ENCODE results near the gene B4GALT7. TPM values are rescaled to one million over a fixed set of nuclear protein-coding genes. Genes with fewer than 3 reads are reported as not detected.

The B4GALT7 gene
- total RNA-seq, 1 experiment from 2014 or later: 26.3 TPM

DNA sequence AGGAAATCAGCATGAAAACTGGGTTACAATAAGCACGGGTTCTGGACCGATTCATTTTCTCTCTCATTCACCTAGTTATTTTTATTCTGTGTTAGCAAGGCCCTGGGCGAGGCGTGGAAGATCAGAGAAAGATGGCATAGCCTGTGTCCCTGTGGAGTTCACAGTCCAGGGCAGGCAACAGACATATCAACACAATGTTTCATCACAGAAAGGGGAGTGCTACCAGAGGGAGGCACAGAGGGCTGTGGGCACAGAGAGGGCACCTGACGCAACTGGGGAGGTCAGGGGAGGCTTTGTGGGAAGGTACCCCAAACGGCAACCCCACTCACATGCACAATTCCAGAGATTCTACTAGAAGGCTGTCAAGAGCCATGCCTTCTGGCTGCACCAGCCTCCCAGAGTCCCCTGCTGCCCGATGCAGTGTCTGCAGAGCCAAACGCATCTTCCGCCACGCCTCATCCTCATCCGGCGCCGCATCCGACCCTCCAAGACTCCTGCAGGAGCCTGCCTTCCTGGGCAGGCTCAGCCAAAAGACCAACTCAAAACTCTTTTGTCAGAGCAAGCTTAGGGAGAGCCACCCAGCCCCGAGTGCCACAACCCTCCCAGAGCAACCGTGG is 47.0 kb upstream of the B4GALT7 start:
- Histone ChIP-seq H3K9ac (ENCODE audit: extremely low read depth, insufficient read length, low read length) (no peak overlapping the region), H3T11ph (ENCODE audit: low read length) (no peak overlapping the region), H4K20me1 (ENCODE audit: control insufficient read depth, insufficient read depth, insufficient read length) (no peaks in the 10 kb centered on the region), H2BK120ac (ENCODE audit: low read depth, low read length, poor library complexity, severe bottlenecking) (no peak overlapping the region), H3K9me3 (ENCODE audit: control insufficient read depth, low read depth, low read length) (no peaks in the 10 kb centered on the region), H3K4me1 (ENCODE audit: insufficient read depth, low read length) (peaks cover 5% of the 10 kb centered on the region; the same call in 1 of the 2 replicates), H2AFZ (ENCODE audit: low read length) (no peak overlapping the region), H2AK5ac (ENCODE audit: insufficient read length, low read length) (no peak overlapping the region), H3K4ac (ENCODE audit: low read depth, low read length) (no peak overlapping the region), H4K8ac (replicated peaks; ENCODE audit: insufficient read length, low read depth, low read length) (no peak overlapping the region), H3K79me2 (ENCODE audit: insufficient read depth, low read length) (peaks cover 11% of the 10 kb centered on the region; the same call in 1 of the 2 replicates), H3K4me2 (ENCODE audit: insufficient read depth, insufficient read length, low read length) (peak overlapping the region; percentile 87), H3K27ac (ENCODE audit: insufficient read length, low read depth, low read length) (no peak overlapping the region), H3K14ac (ENCODE audit: insufficient read depth, low read length) (no peak overlapping the region; the same call in 1 of the 2 replicates), H2BK15ac (ENCODE audit: low read depth, low read length) (no peak overlapping the region), H3K18ac (ENCODE audit: insufficient read length, low read depth, low read length) (no peak overlapping the region), H3K23ac (ENCODE audit: insufficient read length, low read depth, low read length) (peak overlapping the region; percentile 77), H3K79me1 (ENCODE audit: insufficient read depth, low read depth, low read length, poor library complexity, severe bottlenecking) (peaks cover 14% of the 10 kb centered on the region), H3K23me2 (ENCODE audit: insufficient read length, low read depth, low read length, poor library complexity, severe bottlenecking) (peaks cover 15% of the 10 kb centered on the region), H2BK5ac (ENCODE audit: insufficient read length, low read length) (no peak overlapping the region), H4K91ac (ENCODE audit: insufficient read length, low read depth, low read length) (no peak overlapping the region), H3K27me3 (ENCODE audit: insufficient read depth, low read length) (no peaks in the 10 kb centered on the region), H2BK20ac (ENCODE audit: low read depth, low read length, poor library complexity, severe bottlenecking) (no peak overlapping the region), H4K5ac (ENCODE audit: insufficient read length, low read depth, low read length) (no peak overlapping the region), H3K56ac (ENCODE audit: insufficient read length, low read depth, low read length) (no peak overlapping the region), H2BK12ac (ENCODE audit: insufficient read length, low read depth, low read length) (no peak overlapping the region)
- DNase-seq: no peak
- H3K9me3 Mint-ChIP-seq: no peaks in the 10 kb centered on the region
- H3K27me3 Mint-ChIP-seq (ENCODE audit: low read depth): peaks cover 2% of the 10 kb centered on the region; the same call in 1 of the 2 replicates
- no CpG with 5 or more reads among the region's 16 CpGs for WGBS (ENCODE audit: extremely low coverage, insufficient read length, low lambda C conversion rate)
- TF ChIP-seq, protein P1, sequence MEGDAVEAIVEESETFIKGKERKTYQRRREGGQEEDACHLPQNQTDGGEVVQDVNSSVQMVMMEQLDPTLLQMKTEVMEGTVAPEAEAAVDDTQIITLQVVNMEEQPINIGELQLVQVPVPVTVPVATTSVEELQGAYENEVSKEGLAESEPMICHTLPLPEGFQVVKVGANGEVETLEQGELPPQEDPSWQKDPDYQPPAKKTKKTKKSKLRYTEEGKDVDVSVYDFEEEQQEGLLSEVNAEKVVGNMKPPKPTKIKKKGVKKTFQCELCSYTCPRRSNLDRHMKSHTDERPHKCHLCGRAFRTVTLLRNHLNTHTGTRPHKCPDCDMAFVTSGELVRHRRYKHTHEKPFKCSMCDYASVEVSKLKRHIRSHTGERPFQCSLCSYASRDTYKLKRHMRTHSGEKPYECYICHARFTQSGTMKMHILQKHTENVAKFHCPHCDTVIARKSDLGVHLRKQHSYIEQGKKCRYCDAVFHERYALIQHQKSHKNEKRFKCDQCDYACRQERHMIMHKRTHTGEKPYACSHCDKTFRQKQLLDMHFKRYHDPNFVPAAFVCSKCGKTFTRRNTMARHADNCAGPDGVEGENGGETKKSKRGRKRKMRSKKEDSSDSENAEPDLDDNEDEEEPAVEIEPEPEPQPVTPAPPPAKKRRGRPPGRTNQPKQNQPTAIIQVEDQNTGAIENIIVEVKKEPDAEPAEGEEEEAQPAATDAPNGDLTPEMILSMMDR (conservative IDR thresholded peaks at IDR 0.05): no peak
- H3K4me1 Mint-ChIP-seq: peaks cover 32 to 35% of the 10 kb centered on the region in 2 experiments
- no peak overlapping the region; a peak in 2 of 7 replicates for H3K27ac Mint-ChIP-seq
- H3K36me3 Mint-ChIP-seq (ENCODE audit: insufficient read depth in 1 of 3, low read depth in 3 of 3): peaks cover 10 to 24% (median 20%) of the 10 kb centered on the region in 3 experiments
- peak overlapping the region; percentile 82 to 87 for H3K4me3 Mint-ChIP-seq
